ENCODE measurements around the gene SLC22A6.

The SLC22A6 gene

GRCh38 chr11:62984451-62984991, at the start of gene SLC22A6:
Gene SLC22A6, minus strand, starts transcription at chr11:62984967. Its CDS starts 277 bp downstream, at chr11:62984690.
- no peak within 1 kb of the TSS for H3K27ac ChIP-seq
- in situ Hi-C loops (cut with HindIII; ENCODE audit: low pct_ligation_motif_present, low sequenced_read_pairs) = no loop called here
- no peaks in the 10 kb centered on the region for H3K36me3 ChIP-seq (replicated peaks)
- no peaks in the 10 kb centered on the region for H3K27me3 ChIP-seq (replicated peaks)
- no peak within 1 kb of the TSS for H3K4me3 ChIP-seq (ENCODE audit: low read depth, low read length)
- TF ChIP-seq, protein P1, sequence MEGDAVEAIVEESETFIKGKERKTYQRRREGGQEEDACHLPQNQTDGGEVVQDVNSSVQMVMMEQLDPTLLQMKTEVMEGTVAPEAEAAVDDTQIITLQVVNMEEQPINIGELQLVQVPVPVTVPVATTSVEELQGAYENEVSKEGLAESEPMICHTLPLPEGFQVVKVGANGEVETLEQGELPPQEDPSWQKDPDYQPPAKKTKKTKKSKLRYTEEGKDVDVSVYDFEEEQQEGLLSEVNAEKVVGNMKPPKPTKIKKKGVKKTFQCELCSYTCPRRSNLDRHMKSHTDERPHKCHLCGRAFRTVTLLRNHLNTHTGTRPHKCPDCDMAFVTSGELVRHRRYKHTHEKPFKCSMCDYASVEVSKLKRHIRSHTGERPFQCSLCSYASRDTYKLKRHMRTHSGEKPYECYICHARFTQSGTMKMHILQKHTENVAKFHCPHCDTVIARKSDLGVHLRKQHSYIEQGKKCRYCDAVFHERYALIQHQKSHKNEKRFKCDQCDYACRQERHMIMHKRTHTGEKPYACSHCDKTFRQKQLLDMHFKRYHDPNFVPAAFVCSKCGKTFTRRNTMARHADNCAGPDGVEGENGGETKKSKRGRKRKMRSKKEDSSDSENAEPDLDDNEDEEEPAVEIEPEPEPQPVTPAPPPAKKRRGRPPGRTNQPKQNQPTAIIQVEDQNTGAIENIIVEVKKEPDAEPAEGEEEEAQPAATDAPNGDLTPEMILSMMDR (IDR thresholded peaks at IDR 0.05; ENCODE audit: low read depth, low read length, missing control alignments) = no peak
- DNase-seq = no peak

- Histone ChIP-seq H3K4me3 (ENCODE audit: low read depth, low read length) (no peak overlapping the region), H3K27ac (no peak overlapping the region), H3K36me3 (replicated peaks) (no peaks in the 10 kb centered on the region), H3K27me3 (replicated peaks) (no peaks in the 10 kb centered on the region)
- DNase-seq = no peak
- in situ Hi-C loops (cut with HindIII; ENCODE audit: low pct_ligation_motif_present, low sequenced_read_pairs) = no loop called here
- TF ChIP-seq, protein P1 (IDR thresholded peaks at IDR 0.05; ENCODE audit: low read depth, low read length, missing control alignments) = no peak
Observed at GRCh38 chr11:63032457-63032856, 47.7 kb upstream of the SLC22A6 start.

DNA sequence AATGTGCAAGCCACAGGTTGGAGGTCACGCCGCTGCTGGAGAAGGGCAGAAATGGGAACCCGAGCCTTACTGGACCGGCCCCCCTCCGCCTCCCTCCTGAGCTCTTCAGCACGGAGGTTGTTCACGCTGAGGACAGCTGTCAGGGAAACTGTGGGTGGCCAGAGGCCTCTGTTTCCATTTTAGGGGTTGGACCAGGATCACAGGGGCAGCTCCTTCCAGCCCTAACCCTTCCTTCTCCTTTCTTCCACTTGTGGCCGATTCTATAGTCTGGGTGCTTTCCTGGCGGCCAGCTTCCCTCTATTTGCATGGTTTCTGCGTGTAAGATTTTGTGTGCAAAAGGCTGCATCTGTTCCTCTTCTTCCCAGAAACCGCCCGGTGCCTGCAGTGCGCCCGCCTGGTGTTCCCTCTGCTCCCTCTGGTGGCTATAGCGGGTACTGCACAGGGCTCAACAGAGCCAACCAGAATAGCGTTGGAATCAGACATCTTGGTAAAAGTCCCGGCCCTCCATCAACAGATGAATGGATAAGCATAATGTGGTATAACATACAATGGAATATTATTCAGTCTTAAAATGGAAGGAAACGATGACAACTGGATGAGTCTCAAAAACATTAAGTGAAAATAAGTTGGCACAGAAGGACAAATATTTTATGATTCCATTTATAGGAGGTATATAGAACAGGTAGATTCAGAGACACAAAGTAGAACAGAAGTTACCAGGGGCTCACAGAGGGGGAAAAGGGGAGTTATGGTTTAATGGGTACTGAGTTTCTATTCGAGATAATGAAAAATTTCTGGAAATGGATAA, 39.3 kb upstream of the SLC22A6 start:
- peak; percentile 80 for DNase-seq
- in situ Hi-C loops (cut with HindIII; ENCODE audit: low pct_ligation_motif_present, low sequenced_read_pairs) = loop anchor here (25.0 kb wide), 1 partner anchor 112 kb away; the partner anchor contains the start of gene CHRM1
- TF ChIP-seq, protein P1 (IDR thresholded peaks at IDR 0.05; ENCODE audit: low read depth, low read length, missing control alignments) = peak; percentile 100
- H3K4me3 ChIP-seq (ENCODE audit: low read depth, low read length) = no peak overlapping the region
- no peak overlapping the region for H3K27ac ChIP-seq
- no peaks in the 10 kb centered on the region for H3K36me3 ChIP-seq (replicated peaks)
- no peaks in the 10 kb centered on the region for H3K27me3 ChIP-seq (replicated peaks)

- no peak for DNase-seq
- in situ Hi-C loops (cut with HindIII; ENCODE audit: low pct_ligation_motif_present, low sequenced_read_pairs) = loop anchor here (25.0 kb wide), 1 partner anchor 111 kb away; the partner anchor contains the start of gene CHRM1
- H3K4me3 ChIP-seq (ENCODE audit: low read depth, low read length) = no peak overlapping the region
Observed at GRCh38 chr11:63023222-63023814, 38.6 kb upstream of the SLC22A6 start.

DNA sequence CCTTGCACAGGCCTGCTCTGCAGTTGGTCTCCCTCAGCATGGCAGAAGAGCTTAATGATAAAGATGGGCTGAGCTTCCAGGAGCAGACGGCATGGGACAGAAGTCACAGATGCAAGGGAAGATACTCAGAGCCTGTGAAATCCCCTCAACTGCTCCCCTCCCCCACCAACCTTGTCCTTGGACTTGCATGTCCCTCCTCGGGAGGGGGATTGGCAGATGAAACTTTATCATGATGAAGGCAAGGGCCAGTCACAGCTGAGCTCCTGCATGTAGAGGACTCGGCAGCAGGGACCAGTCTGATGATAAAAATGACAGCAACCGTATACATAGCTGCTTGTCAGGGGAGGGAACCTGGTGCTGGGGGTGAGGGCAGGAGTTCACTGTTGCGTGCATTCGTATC, 37.7 kb upstream of the SLC22A6 start:
- Histone ChIP-seq H3K36me3 (replicated peaks) (no peaks in the 10 kb centered on the region), H3K4me3 (ENCODE audit: low read depth, low read length) (no peak overlapping the region), H3K27me3 (replicated peaks) (no peaks in the 10 kb centered on the region), H3K27ac (no peak overlapping the region)
- DNase-seq = no peak
- TF ChIP-seq, protein P1 (IDR thresholded peaks at IDR 0.05; ENCODE audit: low read depth, low read length, missing control alignments) = no peak
- in situ Hi-C loops (cut with HindIII; ENCODE audit: low pct_ligation_motif_present, low sequenced_read_pairs) = loop anchor here (25.0 kb wide), 1 partner anchor 110 kb away; the partner anchor contains the start of gene CHRM1

More at GRCh38 chr11:63023222-63023814, 38.6 kb upstream of the SLC22A6 start:
- no peaks in the 10 kb centered on the region for H3K36me3 ChIP-seq (replicated peaks)
- no peak overlapping the region for H3K27ac ChIP-seq
- H3K27me3 ChIP-seq (replicated peaks) = no peaks in the 10 kb centered on the region
- TF ChIP-seq, protein P1 (IDR thresholded peaks at IDR 0.05; ENCODE audit: low read depth, low read length, missing control alignments) = no peak
